Measurements from ENCODE around the gene PACSIN1.

PACSIN1 gene

GRCh38 chr6:34513646-34514045, 47.8 kb downstream of the PACSIN1 start:
- H3K27ac Mint-ChIP-seq, result no peak overlapping the region
- H3K4me1 Mint-ChIP-seq, result no peaks in the 10 kb centered on the region
- peaks cover 10% of the 10 kb centered on the region for H3K27me3 Mint-ChIP-seq
- DNase-seq (no peak), ATAC-seq (no peak)
- H3K4me3 Mint-ChIP-seq, result no peak overlapping the region
- H3K9me3 Mint-ChIP-seq, result peaks cover 8 to 10% of the 10 kb centered on the region in 2 donors

- ATAC-seq, result no peak
- Mint-ChIP-seq H3K27me3 (peaks cover 10% of the 10 kb centered on the region), H3K27ac (no peak overlapping the region), H3K4me1 (no peaks in the 10 kb centered on the region), H3K4me3 (no peak overlapping the region), H3K9me3 (peaks cover 8 to 10% of the 10 kb centered on the region in 2 donors)
- no peak for DNase-seq
Measured at GRCh38 chr6:34514112-34514511, 48.2 kb downstream of the PACSIN1 start.

GRCh38 chr6:34514593-34515472, 49.0 kb downstream of the PACSIN1 start:
- Mint-ChIP-seq H3K9me3 (peaks cover 8 to 10% of the 10 kb centered on the region in 2 donors), H3K4me3 (no peak overlapping the region), H3K27me3 (peaks cover 10% of the 10 kb centered on the region), H3K27ac (no peak overlapping the region), H3K4me1 (no peaks in the 10 kb centered on the region)
- ATAC-seq (no peak), DNase-seq (no peak)

GRCh38 chr6:34515473-34516387, 49.9 kb downstream of the PACSIN1 start:
- ATAC-seq, result peak; percentile 27
- Mint-ChIP-seq H3K4me1 (no peaks in the 10 kb centered on the region), H3K27me3 (peaks cover 10% of the 10 kb centered on the region), H3K4me3 (no peak overlapping the region), H3K9me3 (peaks cover 0 to under 1% of the 10 kb centered on the region in 2 donors), H3K27ac (no peak overlapping the region)
- no peak for DNase-seq

- no peak overlapping the region for H3K4me3 Mint-ChIP-seq
Measured at GRCh38 chr6:34516391-34517324, 50.8 kb downstream of the PACSIN1 start.

GRCh38 chr6:34517461-34517881, 51.6 kb downstream of the PACSIN1 start:
- DNase-seq (no peak), ATAC-seq (no peak)
- no peaks in the 10 kb centered on the region for H3K4me1 Mint-ChIP-seq
- H3K27ac Mint-ChIP-seq, result peak overlapping the region in 1 of 2 donors; percentile 60
- no peaks in the 10 kb centered on the region for H3K9me3 Mint-ChIP-seq
- H3K27me3 Mint-ChIP-seq, result peaks cover 10% of the 10 kb centered on the region
- no peak overlapping the region for H3K4me3 Mint-ChIP-seq

More at GRCh38 chr6:34516391-34517324, 50.8 kb downstream of the PACSIN1 start:
- no peaks in the 10 kb centered on the region for H3K4me1 Mint-ChIP-seq
- DNase-seq, result no peak
- peaks cover 10% of the 10 kb centered on the region for H3K27me3 Mint-ChIP-seq
- peak overlapping the region in 1 of 2 donors; percentile 41 for H3K27ac Mint-ChIP-seq
- H3K9me3 Mint-ChIP-seq, result no peaks in the 10 kb centered on the region
- ATAC-seq, result no peak

- DNase-seq (no peak), ATAC-seq (no peak)
- no peaks in the 10 kb centered on the region for H3K9me3 Mint-ChIP-seq
- H3K4me1 Mint-ChIP-seq, result no peaks in the 10 kb centered on the region
- peak overlapping the region in 1 of 2 donors; percentile 60 for H3K27ac Mint-ChIP-seq
- H3K27me3 Mint-ChIP-seq, result peaks cover 10% of the 10 kb centered on the region
- no peak overlapping the region for H3K4me3 Mint-ChIP-seq
Measured at GRCh38 chr6:34517966-34518365, 52.1 kb downstream of the PACSIN1 start.

GRCh38 chr6:34518669-34519365, 52.9 kb downstream of the PACSIN1 start:
- Mint-ChIP-seq H3K4me1 (no peaks in the 10 kb centered on the region), H3K27ac (peak overlapping the region; percentile 85 to 89), H3K27me3 (peaks cover 10% of the 10 kb centered on the region), H3K4me3 (no peak overlapping the region), H3K9me3 (no peaks in the 10 kb centered on the region)
- no peak for DNase-seq
- ATAC-seq, result no peak

- Mint-ChIP-seq H3K27ac (no peak overlapping the region), H3K4me3 (no peak overlapping the region), H3K9me3 (no peaks in the 10 kb centered on the region), H3K27me3 (no peaks in the 10 kb centered on the region), H3K4me1 (no peaks in the 10 kb centered on the region)
- DNase-seq (no peak), ATAC-seq (no peak)
Measured at GRCh38 chr6:34519971-34520644, 54.2 kb downstream of the PACSIN1 start.

GRCh38 chr6:34520645-34521462, 55.0 kb downstream of the PACSIN1 start:
- Mint-ChIP-seq H3K9me3 (no peaks in the 10 kb centered on the region), H3K27me3 (no peaks in the 10 kb centered on the region), H3K4me3 (no peak overlapping the region), H3K27ac (peak overlapping the region in 1 of 2 donors; percentile 50), H3K4me1 (no peaks in the 10 kb centered on the region)
- DNase-seq, result no peak
- ATAC-seq, result no peak

- no peak overlapping the region for H3K4me3 Mint-ChIP-seq
- H3K27ac Mint-ChIP-seq, result no peak overlapping the region
- no peaks in the 10 kb centered on the region for H3K27me3 Mint-ChIP-seq
- ATAC-seq, result no peak
- no peaks in the 10 kb centered on the region for H3K4me1 Mint-ChIP-seq
- no peaks in the 10 kb centered on the region for H3K9me3 Mint-ChIP-seq
- DNase-seq, result no peak
Measured at GRCh38 chr6:34521463-34522285, 55.8 kb downstream of the PACSIN1 start.

GRCh38 chr6:34522761-34523160, 56.9 kb downstream of the PACSIN1 start:
- ATAC-seq, result no peak
- no peak overlapping the region for H3K27ac Mint-ChIP-seq
- H3K27me3 Mint-ChIP-seq, result no peaks in the 10 kb centered on the region
- DNase-seq, result no peak
- H3K4me3 Mint-ChIP-seq, result no peak overlapping the region
- H3K9me3 Mint-ChIP-seq, result no peaks in the 10 kb centered on the region
- H3K4me1 Mint-ChIP-seq, result peaks cover 4% of the 10 kb centered on the region
